Endothelial cell of umbilical vein (primary cell): ENCODE measurements around the gene MTG2. TPM values are rescaled to one million over a fixed set of nuclear protein-coding genes. Genes with fewer than 3 reads are reported as not detected.

ENCODE experiments used
- BruUV-seq: library from RNA; stranded (reverse); fragments of 400-500 nt; replicated peaks from 2 replicates; lab custom pipeline; 2021; lab: Mats Ljungman, UMichigan
- CTCF ChIA-PET: fragments of 300-600, 350-600 bp; sonication (Branson Sonifier 250); formaldehyde crosslinking; loops from one replicate; lab custom pipeline; 2021; ENCODE audit warnings: antibody characterized with exemption, inconsistent platforms; lab: Charles Lee
- POLR2A ChIA-PET: fragments of 300-600, 350-600 bp; sonication (Branson Sonifier 250); formaldehyde crosslinking; loops from one replicate; lab custom pipeline; 2021; ENCODE audit warnings: antibody characterized with exemption, inconsistent platforms; lab: Charles Lee
- DNase-seq: peaks from one replicate; pipeline ENCODE4 v3.0.0-alpha.2; 2011; ENCODE audit warnings: low read depth, low spot score
- FAIRE-seq: peaks from 2 replicates; lab custom pipeline; 2011; peaks lifted over from hg19 to GRCh38; lab: Jason Lieb, UNC
- H2AFZ ChIP-seq: 2 replicates; pipeline ENCODE4 v1.6.0; 2012; ENCODE audit warnings: low read depth, low read length, control low read depth, inconsistent platforms
- H3K27ac ChIP-seq: 2 replicates; pipeline ENCODE4 v1.5.1; 2011; ENCODE audit warnings: low read depth, mild to moderate bottlenecking, control low read depth, low read length, moderate library complexity; ENCODE audit not compliant: insufficient read depth
- H3K27me3 ChIP-seq, 2 experiments: 2 replicates each; pipeline versions ENCODE4 v1.6.0 to v1.6.1; 2011; ENCODE audit warnings: low read length in 2 of 2, mixed read lengths in 1 of 2; ENCODE audit not compliant: control insufficient read depth in 2 of 2, insufficient read depth in 2 of 2
- H3K36me3 ChIP-seq, 2 experiments: 2 replicates in 1 of 2; 3 replicates in 1 of 2; pipeline ENCODE4 v1.5.1; 2011; ENCODE audit warnings: low read length in 2 of 2, mild to moderate bottlenecking in 1 of 2, moderate library complexity in 1 of 2; ENCODE audit not compliant: control insufficient read depth in 2 of 2, insufficient read depth in 2 of 2; ENCODE audit errors: extremely low read depth in 1 of 2
- H3K4me1 ChIP-seq: 3 replicates; pipeline ENCODE4 v1.5.1; 2011; ENCODE audit warnings: mild to moderate bottlenecking, low read length; ENCODE audit not compliant: control insufficient read depth, insufficient read depth; ENCODE audit errors: extremely low read depth
- H3K4me2 ChIP-seq: 2 replicates; pipeline ENCODE4 v1.6.1; 2011; ENCODE audit warnings: low read length, control low read depth, mixed read lengths; ENCODE audit not compliant: insufficient read depth
- H3K4me3 ChIP-seq, 3 experiments: fragments of 200-600 bp in 1 of 3; sonication (generic), shearing (Covaris generic) in 1 of 3; replicated peaks in 1 of 3; 2 replicates each; pipeline ENCODE4 v1.5.1; 2011 to 2016; ENCODE audit warnings: control low read depth in 3 of 3, low read length in 3 of 3, mild to moderate bottlenecking in 2 of 3, inconsistent platforms in 1 of 3, low read depth in 1 of 3, moderate library complexity in 1 of 3; ENCODE audit not compliant: insufficient read depth in 1 of 3
- H3K79me2 ChIP-seq: 2 replicates; pipeline ENCODE4 v1.6.0; 2012; ENCODE audit warnings: low read length, inconsistent platforms; ENCODE audit not compliant: control insufficient read depth, insufficient read depth
- H3K9ac ChIP-seq: replicated peaks from 2 replicates; pipeline ENCODE3; 2011; ENCODE audit warnings: low read length, control low read depth; ENCODE audit not compliant: insufficient read depth; ENCODE audit errors: extremely low read depth
- H3K9me1 ChIP-seq: replicated peaks from 3 replicates; pipeline ENCODE4 v1.6.0; 2011; ENCODE audit warnings: mild to moderate bottlenecking, low read length; ENCODE audit not compliant: control insufficient read depth, insufficient read depth; ENCODE audit errors: extremely low read depth
- H3K9me3 ChIP-seq: replicated peaks from 2 replicates; pipeline ENCODE4 v1.5.1; 2012; ENCODE audit warnings: low read length, inconsistent platforms; ENCODE audit not compliant: control insufficient read depth, insufficient read depth
- H4K20me1 ChIP-seq: replicated peaks from 2 replicates; pipeline ENCODE3; 2011; ENCODE audit warnings: mild to moderate bottlenecking, low read length; ENCODE audit not compliant: control insufficient read depth, insufficient read depth; ENCODE audit errors: extremely low read depth
- CTCF ChIP-seq, 2 donors: IDR thresholded peaks; 1 replicate in 1 of 2; 2 replicates in 1 of 2; pipeline ENCODE4 v1.5.1; 2011; ENCODE audit warnings: low read length in 2 of 2, mild to moderate bottlenecking in 2 of 2, moderate library complexity in 2 of 2, control low read depth in 1 of 2, inconsistent platforms in 1 of 2, low read depth in 1 of 2; ENCODE audit not compliant: insufficient read depth in 1 of 2; ENCODE audit errors: extremely low read depth in 1 of 2
- EZH2 ChIP-seq: IDR thresholded peaks from 2 replicates; pipeline ENCODE4 v1.6.1; 2012; ENCODE audit warnings: borderline replicate concordance, low read depth, mild to moderate bottlenecking, moderate library complexity, low read length, inconsistent platforms; ENCODE audit not compliant: severe bottlenecking
- FOS ChIP-seq: IDR thresholded peaks from 2 replicates; pipeline ENCODE4 v1.6.1; 2011; ENCODE audit warnings: mild to moderate bottlenecking, low read length, moderate library complexity, borderline replicate concordance; ENCODE audit not compliant: insufficient read depth
- GATA2 ChIP-seq: IDR thresholded peaks from 2 replicates; pipeline ENCODE4 v1.7.0; 2011; ENCODE audit warnings: low read depth, mild to moderate bottlenecking, moderate library complexity, mixed read lengths, low read length; ENCODE audit not compliant: insufficient read length, insufficient read depth
- JUN ChIP-seq: IDR thresholded peaks from 2 replicates; pipeline ENCODE4 v1.6.1; 2011; ENCODE audit warnings: borderline replicate concordance, low read depth; ENCODE audit not compliant: insufficient read length, insufficient read depth
- MAX ChIP-seq: IDR thresholded peaks from 2 replicates; pipeline ENCODE4 v1.6.1; 2011; ENCODE audit not compliant: insufficient read depth, insufficient read length
- MYC ChIP-seq: IDR thresholded peaks from one replicate; pipeline ENCODE4 v1.6.1; 2011; ENCODE audit warnings: mild to moderate bottlenecking, low read depth, low read length
- POLR2A ChIP-seq: IDR thresholded peaks from 2 replicates; pipeline ENCODE4 v1.6.1; 2012; ENCODE audit warnings: low read depth, mild to moderate bottlenecking, control low read depth, low read length
- POLR2AphosphoS5 ChIP-seq: IDR thresholded peaks from 2 replicates; pipeline ENCODE4 v1.6.1; 2012; ENCODE audit warnings: low read depth, mild to moderate bottlenecking, control low read depth, low read length, moderate library complexity; ENCODE audit not compliant: insufficient read depth
- dilution Hi-C: fragments of 300-500 bp; cut with MboI; formaldehyde crosslinking; loops from one replicate; pipeline ENCODE4 v1.15.0; 2019; ENCODE audit warnings: low sequenced_read_pairs; ENCODE audit not compliant: extremely low pct_ligation_motif_present
- intact Hi-C: fragments of 100-400 bp; cut with micrococcal nuclease; formaldehyde crosslinking; loops from one replicate; pipeline ENCODE4 v1.10.0; 2022
- polyA plus RNA-seq, 4 experiments: library from polyadenylated mRNA; depleted of rRNA in 3 of 4; stranded (reverse) in 3 of 4; unstranded in 1 of 4; fragments of >200 nt; gene quantifications; 2 replicates each; pipeline versions ENCODE4 v1.2.1 to v1.2.3, GENCODE V29; 2011 to 2012; ENCODE audit warnings: missing spikeins in 1 of 4
- total RNA-seq: library from RNA; stranded (reverse); gene quantifications from 2 replicates; pipeline ENCODE4 v1.2.3, GENCODE V29; 2021

Gene MTG2
- total and polyA plus RNA-seq, 2 donors (not counting 3 experiments of a cell fraction or from before 2014, with no cell fraction given) = 19.9 to 31.6 TPM

GRCh38 chr20:62197311-62197710 lies 14.5 kb downstream of the MTG2 start:
- DNase-seq (no peak), FAIRE-seq (no peak)
- no peaks in the 10 kb centered on the region for H3K9me1 ChIP-seq
- intact Hi-C loops = no loop called here
- no peak overlapping the region for H3K27ac ChIP-seq
- no peaks in the 10 kb centered on the region for H3K79me2 ChIP-seq
- H3K4me2 ChIP-seq = no peak overlapping the region
- TF ChIP-seq JUN (no peak), GATA2 (no peak), MAX (no peak), EZH2 (no peak), MYC (no peak), POLR2AphosphoS5 (no peak), POLR2A (no peak), FOS (no peak), CTCF (IDR thresholded peaks at IDR 0.05; ENCODE audit: extremely low read depth in 1 of 2, insufficient read depth in 1 of 2, low read depth in 1 of 2, low read length in 2 of 2) (no peak)
- H3K4me3 ChIP-seq = no peak overlapping the region
- H3K9ac ChIP-seq = no peak overlapping the region
- dilution Hi-C loops = no loop called here
- H3K4me1 ChIP-seq = no peaks in the 10 kb centered on the region
- BruUV-seq = no TSS peak
- no peaks in the 10 kb centered on the region for H3K27me3 ChIP-seq
- no peaks in the 10 kb centered on the region for H4K20me1 ChIP-seq
- no peak overlapping the region for H2AFZ ChIP-seq
- peaks cover 0 to 31% of the 10 kb centered on the region in 2 experiments for H3K36me3 ChIP-seq
- POLR2A ChIA-PET = no interaction called here
- H3K9me3 ChIP-seq = no peaks in the 10 kb centered on the region
- CTCF ChIA-PET = no interaction called here
